ENCODE data around the gene KCNN2. TPM values are rescaled to one million over a fixed set of nuclear protein-coding genes. Genes with fewer than 3 reads are reported as not detected.

KCNN2 gene
- total RNA-seq, 2 experiments from 2014 or later = not detected

GRCh38 chr5:114411380-114411931, 49.6 kb downstream of the KCNN2 start:
- POLR2A ChIA-PET = no interaction called here
- no peaks in the 10 kb centered on the region for H3K4me1 Mint-ChIP-seq (ENCODE audit: low read depth)
- no peak for ATAC-seq (ENCODE audit: poor library complexity)

GRCh38 chr5:114412510-114413171, 50.8 kb downstream of the KCNN2 start:
- CTCF ChIA-PET = no interaction called here
- Mint-ChIP-seq H3K27me3 (no peaks in the 10 kb centered on the region), H3K27ac (no peak overlapping the region), H3K9me3 (no peaks in the 10 kb centered on the region), H3K4me3 (no peak overlapping the region), H3K4me1 (ENCODE audit: low read depth) (no peaks in the 10 kb centered on the region), H3K36me3 (ENCODE audit: low read depth) (no peaks in the 10 kb centered on the region)
- Histone ChIP-seq H3K4me1 (ENCODE audit: insufficient read depth, low read length) (no peaks in the 10 kb centered on the region), H3K9me3 (ENCODE audit: control insufficient read depth in 1 of 2, insufficient read depth in 1 of 2, low read length in 2 of 2) (no peaks in the 10 kb centered on the region), H3K27me3 (ENCODE audit: control insufficient read depth in 1 of 2, insufficient read depth in 2 of 2, low read length in 2 of 2) (no peaks in the 10 kb centered on the region), H3K27ac (ENCODE audit: low read depth in 1 of 2, low read length in 2 of 2) (no peak overlapping the region), H3K36me3 (ENCODE audit: insufficient read depth, low read length) (no peaks in the 10 kb centered on the region), H3K4me3 (ENCODE audit: low read length) (no peak overlapping the region)
- ATAC-seq (ENCODE audit: poor library complexity) = no peak
- POLR2A ChIA-PET = no interaction called here
- DNase-seq = no peak
- no peak for TF ChIP-seq CTCF (IDR thresholded peaks at IDR 0.05)
- intact Hi-C loops (cut with DNase I, micrococcal nuclease) = no loop called here

More at GRCh38 chr5:114411380-114411931, 49.6 kb downstream of the KCNN2 start:
- H3K27ac ChIP-seq (ENCODE audit: low read depth in 1 of 2, low read length in 2 of 2) = no peak overlapping the region
- H3K4me3 ChIP-seq (ENCODE audit: low read length) = no peak overlapping the region
- no peaks in the 10 kb centered on the region for H3K27me3 Mint-ChIP-seq
- no peak for TF ChIP-seq CTCF (IDR thresholded peaks at IDR 0.05)
- CTCF ChIA-PET = no interaction called here
- H3K9me3 ChIP-seq (ENCODE audit: control insufficient read depth in 1 of 2, insufficient read depth in 1 of 2, low read length in 2 of 2) = no peaks in the 10 kb centered on the region
- intact Hi-C loops (cut with DNase I, micrococcal nuclease) = no loop called here
- H3K27me3 ChIP-seq (ENCODE audit: control insufficient read depth in 1 of 2, insufficient read depth in 2 of 2, low read length in 2 of 2) = no peaks in the 10 kb centered on the region
- no peak for DNase-seq
- H3K36me3 ChIP-seq (ENCODE audit: insufficient read depth, low read length) = no peaks in the 10 kb centered on the region
- H3K9me3 Mint-ChIP-seq = no peaks in the 10 kb centered on the region
- H3K36me3 Mint-ChIP-seq (ENCODE audit: low read depth) = no peaks in the 10 kb centered on the region
- no peak overlapping the region for H3K27ac Mint-ChIP-seq
- no peak overlapping the region for H3K4me3 Mint-ChIP-seq
- H3K4me1 ChIP-seq (ENCODE audit: insufficient read depth, low read length) = no peaks in the 10 kb centered on the region

- Histone ChIP-seq H3K4me3 (ENCODE audit: low read length) (no peak overlapping the region), H3K27ac (ENCODE audit: low read depth in 1 of 2, low read length in 2 of 2) (no peak overlapping the region), H3K36me3 (ENCODE audit: insufficient read depth, low read length) (no peaks in the 10 kb centered on the region), H3K27me3 (ENCODE audit: control insufficient read depth in 1 of 2, insufficient read depth in 2 of 2, low read length in 2 of 2) (no peaks in the 10 kb centered on the region), H3K4me1 (ENCODE audit: insufficient read depth, low read length) (no peaks in the 10 kb centered on the region), H3K9me3 (ENCODE audit: control insufficient read depth in 1 of 2, insufficient read depth in 1 of 2, low read length in 2 of 2) (no peaks in the 10 kb centered on the region)
- POLR2A ChIA-PET = no interaction called here
- intact Hi-C loops (cut with DNase I, micrococcal nuclease) = no loop called here
- Mint-ChIP-seq H3K4me1 (ENCODE audit: low read depth) (no peaks in the 10 kb centered on the region), H3K4me3 (no peak overlapping the region), H3K27ac (no peak overlapping the region), H3K36me3 (ENCODE audit: low read depth) (no peaks in the 10 kb centered on the region), H3K9me3 (no peaks in the 10 kb centered on the region), H3K27me3 (no peaks in the 10 kb centered on the region)
- ATAC-seq (ENCODE audit: poor library complexity) = no peak
- no peak for DNase-seq
- CTCF ChIA-PET = no interaction called here
- no peak for TF ChIP-seq CTCF (IDR thresholded peaks at IDR 0.05)
Observed at GRCh38 chr5:114415760-114416159, 53.9 kb downstream of the KCNN2 start.

All from CD4-positive, alpha-beta T cell (primary cell).